Stimulated activated naive CD8-positive, alpha-beta T cell treated with anti-CD3 and anti-CD28 coated beads, Interleukin-15, Interleukin-2, amounts not matched to agents 100 ng/mL and 50 ng/mL, for 24 hours (primary cell): ENCODE measurements around the gene CD300LD.

Source experiments
- H3K27ac Mint-ChIP-seq: one replicate; pipeline ENCODE4 v1.8.0; 2021; ENCODE audit warnings: mild to moderate bottlenecking, mixed read lengths
- H3K27me3 Mint-ChIP-seq: one replicate; pipeline ENCODE4 v1.8.0; 2021; ENCODE audit warnings: mixed read lengths
- H3K36me3 Mint-ChIP-seq: one replicate; pipeline ENCODE4 v1.8.0; 2021; ENCODE audit warnings: low read depth, mixed read lengths
- H3K4me1 Mint-ChIP-seq: one replicate; pipeline ENCODE4 v1.8.0; 2021; ENCODE audit warnings: low read depth, mixed read lengths
- H3K4me3 Mint-ChIP-seq: one replicate; pipeline ENCODE4 v1.8.0; 2021; ENCODE audit warnings: mild to moderate bottlenecking, mixed read lengths
- H3K9me3 Mint-ChIP-seq: one replicate; pipeline ENCODE4 v1.8.0; 2021; ENCODE audit warnings: mixed read lengths

CD300LD gene

DNA sequence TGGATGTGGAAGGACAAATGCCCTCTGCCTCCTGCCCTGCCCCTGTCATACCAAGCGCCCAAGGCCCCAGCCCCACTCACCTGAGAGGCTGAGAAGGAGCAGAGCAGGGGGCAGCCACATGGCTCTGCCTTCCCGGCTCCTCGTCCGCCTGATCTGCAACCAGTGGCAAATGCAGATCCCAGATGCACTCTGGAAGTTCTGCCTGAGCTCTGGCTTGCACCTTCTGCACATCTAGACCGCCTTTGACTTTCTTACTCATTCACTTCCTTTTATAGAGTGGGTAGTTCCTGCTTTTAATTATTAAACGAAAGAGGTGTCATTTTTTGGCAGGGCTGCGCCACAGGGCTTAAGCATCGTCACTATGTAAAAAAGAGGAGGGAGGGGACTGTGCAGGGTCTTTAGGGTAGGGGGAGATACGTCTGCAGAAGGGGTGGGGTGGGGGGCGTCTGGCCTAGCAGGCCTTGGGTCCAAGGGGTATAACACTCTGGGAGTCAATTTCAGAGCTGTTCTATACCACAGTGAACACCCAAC lies 60.8 kb downstream of the CD300LD start, which contains the start of gene CD300LB:
Gene CD300LB (minus strand): TSS at position 245 of the 531 bp plus-strand sequence. CDS start 125 bp downstream, at position 120.
- no peak within 1 kb of the TSS for H3K4me3 Mint-ChIP-seq
- H3K4me1 Mint-ChIP-seq: peaks cover 18% of the 10 kb centered on the region
- H3K9me3 Mint-ChIP-seq: no peaks in the 10 kb centered on the region
- no peak within 1 kb of the TSS for H3K27ac Mint-ChIP-seq
- no peaks in the 10 kb centered on the region for H3K36me3 Mint-ChIP-seq
- H3K27me3 Mint-ChIP-seq: peaks cover 27% of the 10 kb centered on the region

DNA sequence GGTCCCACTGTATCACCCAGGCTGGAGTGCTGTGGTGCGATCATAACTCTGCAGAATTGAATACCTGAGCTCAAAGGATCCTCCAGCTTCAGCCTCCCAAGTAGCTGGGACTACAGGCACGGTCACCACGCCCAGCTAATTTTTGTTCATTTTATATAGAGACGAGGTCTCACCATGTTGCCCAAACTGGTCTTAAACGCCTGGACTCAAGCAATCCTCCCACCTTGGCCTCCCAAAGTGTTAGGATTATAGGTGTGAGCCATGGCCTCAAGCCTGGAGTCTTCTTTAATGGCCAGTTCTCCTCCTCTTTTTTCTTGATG lies 61.3 kb downstream of the CD300LD start:
- H3K4me3 Mint-ChIP-seq: no peak overlapping the region
- H3K36me3 Mint-ChIP-seq: no peaks in the 10 kb centered on the region
- peaks cover 25% of the 10 kb centered on the region for H3K27me3 Mint-ChIP-seq
- no peak overlapping the region for H3K27ac Mint-ChIP-seq
- peaks cover 18% of the 10 kb centered on the region for H3K4me1 Mint-ChIP-seq
- H3K9me3 Mint-ChIP-seq: no peaks in the 10 kb centered on the region
